K562 (cell line): ENCODE results near the gene FUT2. TPM values are rescaled to one million over a fixed set of nuclear protein-coding genes. Genes with fewer than 3 reads are reported as not detected.

Experiments
- CCAR2 ChIP-seq: fragments of 200-400 bp; formaldehyde crosslinking; IDR thresholded peaks from 2 replicates; pipeline ENCODE4 v1.6.1; 2017; ENCODE audit warnings: mild to moderate bottlenecking, low read depth, low read length
- CREB3L1 ChIP-seq: fragments of 450-650 bp; IDR thresholded peaks from 2 replicates; pipeline ENCODE4 v1.6.1; 2014; ENCODE audit warnings: low read depth, mild to moderate bottlenecking, moderate library complexity, borderline replicate concordance
- NFE2L1 ChIP-seq: fragments of 450-650 bp; IDR thresholded peaks from 2 replicates; pipeline ENCODE4 v1.6.1; 2016; ENCODE audit warnings: missing genetic modification characterization, low read depth, mild to moderate bottlenecking, missing compliant biosample characterization, moderate library complexity, borderline replicate concordance
- NONO ChIP-seq, 2 experiments: fragments of 200-400 bp in 1 of 2; fragments of 450-650 bp in 1 of 2; formaldehyde crosslinking in 1 of 2; IDR thresholded peaks; 2 replicates each; pipeline ENCODE4 v1.6.1; 2017; ENCODE audit warnings: low read depth in 2 of 2, mild to moderate bottlenecking in 2 of 2, moderate library complexity in 2 of 2, low read length in 1 of 2
- NR0B1 ChIP-seq: fragments of 450-650 bp; IDR thresholded peaks from one replicate; pipeline ENCODE4 v1.6.1; 2018; ENCODE audit warnings: mild to moderate bottlenecking, moderate library complexity; ENCODE audit not compliant: partially characterized antibody
- NR2C1 ChIP-seq, 2 experiments: fragments of 450-650 bp; IDR thresholded peaks; 2 replicates each; pipeline ENCODE4 v1.6.1; 2017; ENCODE audit warnings: mild to moderate bottlenecking in 2 of 2, antibody characterized with exemption in 1 of 2, inconsistent platforms in 1 of 2, missing compliant biosample characterization in 1 of 2, missing genetic modification characterization in 1 of 2
- NR2C2 ChIP-seq, 2 experiments: fragments of 200-800 bp in 1 of 2; sonication (Bioruptor generic) in 1 of 2; sonication (generic) in 1 of 2; formaldehyde crosslinking in 1 of 2; IDR thresholded peaks; 2 replicates each; pipeline versions ENCODE4 v1.6.1 to v1.8.0; 2016 to 2022; ENCODE audit warnings: mild to moderate bottlenecking in 1 of 2, missing compliant biosample characterization in 1 of 2, missing genetic modification characterization in 1 of 2, missing genetic modification reagents in 1 of 2
- PRPF4 ChIP-seq: fragments of 200-400 bp; formaldehyde crosslinking; IDR thresholded peaks from one replicate; pipeline ENCODE4 v1.6.1; 2017; ENCODE audit warnings: low read length, low read depth, mild to moderate bottlenecking; ENCODE audit not compliant: insufficient read depth, poor library complexity, severe bottlenecking
- RBFOX2 ChIP-seq: fragments of 200-400 bp; formaldehyde crosslinking; IDR thresholded peaks from 2 replicates; pipeline ENCODE4 v1.6.1; 2017; ENCODE audit warnings: low read depth, mild to moderate bottlenecking, low read length, moderate library complexity
- SMAD2 ChIP-seq: fragments of 150-350 bp; IDR thresholded peaks from 2 replicates; pipeline ENCODE4 v1.6.1; 2014; ENCODE audit warnings: low read depth, mild to moderate bottlenecking, low read length
- SREBF1 ChIP-seq: fragments of 150-350 bp; IDR thresholded peaks from 2 replicates; pipeline ENCODE4 v1.6.1; 2014; ENCODE audit warnings: antibody characterized with exemption, low read depth, low read length, borderline replicate concordance
- STAT6 ChIP-seq: sonication (generic); formaldehyde crosslinking; IDR thresholded peaks from 2 replicates; pipeline ENCODE4 v1.8.1; 2023; ENCODE audit warnings: mild to moderate bottlenecking, missing genetic modification reagents
- ZFPM2 ChIP-seq: fragments of 250-450 bp; sonication (Bioruptor Pico); IDR thresholded peaks from 2 replicates; pipeline ENCODE4 v1.5.1; 2022; ENCODE audit warnings: mild to moderate bottlenecking
- ZFX ChIP-seq: sonication (generic); formaldehyde crosslinking; IDR thresholded peaks from 2 replicates; pipeline ENCODE4 v1.8.0; 2022; ENCODE audit warnings: mild to moderate bottlenecking, missing genetic modification reagents, moderate library complexity
- ZNF143 ChIP-seq: sonication (generic); formaldehyde crosslinking; IDR thresholded peaks from 2 replicates; pipeline ENCODE4 v1.9.0; 2022; ENCODE audit warnings: mild to moderate bottlenecking, missing genetic modification reagents
- ZNF263 ChIP-seq: sonication (generic); formaldehyde crosslinking; IDR thresholded peaks from 2 replicates; pipeline ENCODE4 v1.8.0; 2022; ENCODE audit warnings: mild to moderate bottlenecking, missing genetic modification reagents, borderline replicate concordance
- ZNF324 ChIP-seq: fragments of 250-450 bp; sonication (Bioruptor Pico); IDR thresholded peaks from 2 replicates; pipeline ENCODE4 v1.4.0; 2020; ENCODE audit warnings: mild to moderate bottlenecking
- ZNF79 ChIP-seq: fragments of 250-450 bp; sonication (Bioruptor Pico); IDR thresholded peaks from 2 replicates; pipeline ENCODE4 v1.4.0; 2020; ENCODE audit warnings: low read depth, mild to moderate bottlenecking, moderate library complexity
- polyA plus RNA-seq, 8 experiments: library from polyadenylated mRNA; depleted of rRNA in 4 of 8; stranded (reverse) in 5 of 8; unstranded in 3 of 8; fragments of >200 nt; fragmentation: Nextera tagmentation in 2 of 8; fragmentation: Illumina TruSeq in 1 of 8; extraction: Ambion mirVana in 2 of 8; extraction: Trizol in 1 of 8; gene quantifications; 2 replicates each; pipeline versions ENCODE4 v1.2.1 to v1.2.3, GENCODE V29; 2011 to 2014; ENCODE audit warnings: inconsistent platforms in 1 of 8, missing spikeins in 1 of 8
- total RNA-seq, 7 experiments: library from RNA; depleted of rRNA in 6 of 7; stranded (reverse); fragments of >200 nt in 6 of 7; fragmentation: Illumina TruSeq in 2 of 7; extraction: Trizol in 2 of 7; gene quantifications; 2 replicates each; pipeline versions ENCODE4 v1.2.1 to v1.2.3, GENCODE V29; 2011 to 2021; ENCODE audit warnings: low replicate concordance in 1 of 7

The FUT2 gene
- total and polyA plus RNA-seq, 9 of the 15 experiments (the other 6 are each of a cell fraction or from before 2014, with no cell fraction given): 0.03 to 0.04 TPM; not detected in 7

GRCh38 chr19:48745208-48745995 is 49.6 kb downstream of the FUT2 start (continued):
- TF ChIP-seq ZNF324 (CRISPR knock-in tag) (no peak), CREB3L1 (peak; percentile 55; the same call in 1 of the 2 replicates), NR2C1 (IDR thresholded peaks at IDR 0.05) (no peak), NR2C1 (tag; IDR thresholded peaks at IDR 0.05) (peak; percentile 49; the same call in 1 of the 2 replicates), RBFOX2 (0 out of 2 replicates have a peak, but pooled peaks have one; percentile 29), CCAR2 (no peak), ZNF79 (CRISPR knock-in tag) (no peak), SREBF1 (0 out of 2 replicates have a peak, but pooled peaks have one; percentile 27), NR2C2 (CRISPR knock-in tag; IDR thresholded peaks at IDR 0.05) (no peak), NR2C2 (tag; IDR thresholded peaks at IDR 0.05) (no peak), SMAD2 (peak; percentile 11; the same call in 1 of the 2 replicates), ZFPM2 (CRISPR knock-in tag) (no peak), NR0B1 (no peak), NFE2L1 (no peak), NONO (IDR thresholded peaks at IDR 0.05; ENCODE audit: low read depth in 2 of 2, low read length in 1 of 2) (no peak), PRPF4 (no peak), ZNF143 (CRISPR knock-in tag) (peak; percentile 98), ZFX (CRISPR knock-in tag) (peak; percentile 13; the same call in 1 of the 2 replicates), STAT6 (CRISPR knock-in tag) (0 out of 2 replicates have a peak, but pooled peaks have one; percentile 56), ZNF263 (CRISPR knock-in tag) (no peak)
